Activated CD8-positive, alpha-beta memory T cell treated with anti-CD3 and anti-CD28 coated beads for 4 hours (primary cell): ENCODE measurements around the gene NR4A2.
"Not testable (repeated sequence)": the region's sequence is repeated elsewhere in the genome, so short reads cannot be mapped to it uniquely, and the experiment has no call there.

Experiments used
- DNase-seq, 2 donors: peaks; one replicate each; pipeline ENCODE4 v3.0.0-alpha.2; 2020; ENCODE audit warnings: low read depth in 2 of 2

Gene NR4A2

DNA sequence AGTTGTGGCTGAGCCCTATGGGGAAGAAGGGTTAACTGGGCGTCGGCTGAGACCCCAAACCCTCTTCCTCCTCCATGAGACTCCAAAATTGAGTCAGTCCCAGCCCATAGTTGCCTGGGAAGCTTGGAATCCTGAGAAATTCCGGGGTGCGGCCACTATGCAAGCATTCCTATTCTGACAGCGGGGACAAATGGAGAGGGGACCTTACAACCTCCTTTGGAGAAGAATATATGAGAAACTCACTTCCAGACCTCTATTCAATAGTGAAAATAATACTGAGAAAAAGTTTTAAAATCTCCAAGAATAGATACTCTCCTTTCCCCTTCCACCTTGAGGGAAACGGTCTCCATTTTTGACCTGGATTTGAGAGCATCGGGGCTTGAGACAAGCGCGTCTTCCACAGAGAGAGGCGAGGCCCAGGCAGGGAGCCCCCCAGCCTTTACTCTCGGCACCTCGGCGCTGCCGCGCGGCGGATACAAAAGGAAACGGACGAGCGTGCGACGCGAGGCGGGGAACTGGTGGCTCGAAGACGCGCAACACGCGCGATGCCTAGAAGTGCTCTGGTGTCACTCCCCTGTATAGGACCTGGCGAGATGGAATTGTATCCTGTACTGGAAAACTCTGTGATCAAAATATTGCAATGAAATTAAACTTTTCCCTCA lies 11.1 kb downstream of the NR4A2 start:
- no peak for DNase-seq

DNA sequence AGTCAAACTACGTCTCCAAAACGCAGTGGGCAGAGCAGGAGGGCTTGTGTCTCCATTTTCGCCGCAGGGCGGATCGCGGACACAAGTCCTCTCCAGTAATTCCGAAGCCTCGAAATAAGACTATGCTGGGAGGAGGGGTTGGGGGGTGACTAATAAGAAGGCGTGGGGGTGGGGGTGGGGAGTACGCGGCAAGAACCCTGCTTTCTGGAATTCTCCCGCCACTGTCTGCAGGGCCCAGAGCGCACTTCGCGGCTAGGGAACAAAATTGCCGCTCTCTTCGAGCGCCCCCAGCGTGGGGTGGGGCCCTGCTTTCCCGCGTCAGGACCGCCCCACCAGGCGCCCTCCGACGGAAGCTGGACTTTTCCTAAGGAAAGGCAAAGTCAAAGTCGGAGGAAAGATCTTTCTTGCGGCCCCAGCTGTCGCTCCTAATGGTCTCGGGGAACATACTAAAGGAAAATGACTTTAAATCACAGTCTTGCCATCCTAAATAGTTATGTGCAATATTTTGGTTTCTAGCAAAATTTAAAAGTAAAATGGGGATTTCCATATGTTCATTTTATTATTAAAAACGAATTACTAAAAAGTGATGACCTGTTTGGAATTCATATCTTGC lies 11.9 kb downstream of the NR4A2 start:
- DNase-seq, result no peak

DNA sequence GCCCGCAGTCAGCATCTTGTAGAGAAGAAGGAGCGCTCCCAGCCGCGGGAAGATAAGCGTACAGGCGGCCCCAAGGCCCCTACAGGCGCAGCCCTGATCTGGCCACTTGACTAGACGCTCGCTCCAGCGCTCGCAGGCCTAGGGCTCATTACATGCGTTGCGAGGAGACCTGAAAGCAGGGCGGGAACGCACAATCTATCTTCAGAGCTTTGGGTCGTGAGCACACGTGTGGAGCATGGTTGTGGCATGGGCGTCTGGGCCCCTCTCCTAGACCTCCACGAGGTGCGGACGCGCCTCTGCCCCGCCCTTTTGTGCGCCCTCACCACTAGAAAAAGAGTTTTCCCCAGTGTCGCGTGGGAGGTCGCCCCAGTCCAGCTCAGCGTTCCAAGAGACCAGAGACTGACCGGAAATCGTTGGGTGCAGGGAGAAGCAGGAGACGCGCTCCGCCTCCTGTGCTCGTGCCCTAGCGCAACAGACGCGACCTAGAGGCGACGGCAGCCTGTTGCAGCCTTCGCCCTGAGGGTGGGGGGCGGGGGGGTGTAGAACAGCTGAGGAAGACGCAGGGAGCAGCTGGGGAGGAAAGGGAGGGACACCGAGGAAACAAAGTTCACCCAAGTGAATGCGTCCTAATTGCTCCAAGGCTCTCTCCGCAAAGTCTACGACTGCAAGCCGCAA lies 12.6 kb downstream of the NR4A2 start:
- no peak for DNase-seq

DNA sequence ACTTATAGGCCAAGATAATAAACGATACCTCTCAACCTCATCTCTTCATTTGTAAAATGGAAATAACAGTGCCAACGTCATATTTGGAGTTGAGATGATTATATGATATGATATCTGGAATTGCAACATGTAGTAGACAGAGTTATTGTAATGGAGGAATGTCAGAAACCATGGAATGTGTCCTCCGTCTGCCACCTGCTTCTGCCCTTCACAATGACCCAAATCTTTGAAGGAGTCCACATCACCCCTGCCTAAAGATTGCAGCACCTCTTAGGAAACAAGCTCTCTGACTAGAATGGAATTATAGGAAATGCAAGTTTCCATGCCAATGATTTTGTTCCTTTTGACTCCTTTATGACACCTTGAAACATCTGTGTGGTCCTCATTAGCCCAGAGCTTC lies 14.9 kb downstream of the NR4A2 start:
- no peak for DNase-seq

DNA sequence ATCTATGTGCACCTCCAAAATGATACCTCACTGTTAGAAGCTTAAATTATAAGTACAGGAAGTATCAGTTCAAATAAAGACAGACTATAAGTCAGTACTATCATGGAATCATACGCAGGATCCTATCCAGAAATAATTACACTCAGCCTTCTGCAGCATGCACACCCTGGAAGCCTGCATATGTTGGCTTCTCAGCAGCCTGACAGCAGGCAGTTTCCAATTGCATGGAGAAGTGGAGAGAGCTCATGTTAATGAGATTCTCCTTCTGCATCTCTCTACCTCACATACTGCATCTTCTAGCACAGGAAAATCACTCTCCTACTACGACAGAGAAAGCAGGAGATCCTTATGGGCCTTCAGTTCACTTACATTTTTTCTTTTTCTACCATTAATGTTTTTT lies 20.5 kb downstream of the NR4A2 start:
- no peak for DNase-seq

DNA sequence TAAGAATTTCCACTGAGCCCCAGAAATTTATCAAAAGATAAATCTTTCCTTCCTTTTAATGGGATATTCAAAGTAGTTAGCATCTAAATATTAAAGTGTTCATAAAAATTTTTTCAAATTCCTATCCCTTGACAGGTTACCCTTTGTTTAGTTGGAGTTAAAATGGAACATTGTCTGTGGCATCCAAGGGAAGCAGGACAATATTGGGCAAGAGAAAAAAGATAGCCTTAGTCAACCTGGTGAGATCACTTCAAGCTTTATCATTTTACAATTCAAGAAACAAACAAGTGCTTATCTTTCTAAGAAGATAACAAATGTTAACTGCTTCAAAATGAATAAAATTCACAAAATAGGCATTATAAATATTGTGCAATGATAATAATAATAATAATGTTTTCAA lies 21.7 kb downstream of the NR4A2 start:
- DNase-seq, result no peak

DNA sequence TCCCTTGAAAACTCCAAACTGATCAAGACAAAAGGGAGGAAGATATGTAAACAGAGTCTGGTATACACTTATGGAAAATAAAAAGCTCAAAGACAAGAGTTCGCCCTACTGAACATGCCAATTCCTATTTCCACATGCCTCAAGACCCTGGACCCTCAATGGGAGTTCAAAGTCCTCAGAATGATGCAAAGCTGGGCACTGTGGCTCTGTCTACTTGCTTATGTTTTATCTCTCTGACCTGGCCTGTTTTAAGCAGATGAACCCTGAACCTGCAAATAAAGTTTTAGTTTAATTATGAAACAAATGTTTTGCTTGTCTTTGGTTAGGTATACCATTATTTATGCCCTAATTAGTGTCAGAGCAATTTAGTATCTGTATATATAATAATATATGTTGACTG lies 22.6 kb downstream of the NR4A2 start:
- no peak for DNase-seq

DNA sequence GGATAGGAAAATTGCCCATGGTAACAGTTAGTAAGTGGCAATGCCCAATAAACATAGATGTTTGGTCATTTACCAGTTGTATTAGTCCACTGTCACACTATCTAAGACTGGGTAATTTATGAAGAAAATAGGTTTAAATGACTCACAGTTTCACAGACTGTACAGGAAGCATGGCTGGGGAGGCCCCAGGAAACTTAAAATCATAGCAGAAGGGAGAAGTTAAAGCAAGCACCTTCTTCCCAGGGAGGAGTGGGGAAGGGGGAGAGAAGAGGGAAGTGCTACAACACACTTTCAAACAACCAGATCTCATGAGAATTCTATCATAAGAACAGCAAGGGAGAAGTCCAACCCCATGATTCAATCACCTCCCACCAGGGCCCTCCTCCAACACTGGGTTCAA lies 23.4 kb downstream of the NR4A2 start:
- DNase-seq, result no peak

DNA sequence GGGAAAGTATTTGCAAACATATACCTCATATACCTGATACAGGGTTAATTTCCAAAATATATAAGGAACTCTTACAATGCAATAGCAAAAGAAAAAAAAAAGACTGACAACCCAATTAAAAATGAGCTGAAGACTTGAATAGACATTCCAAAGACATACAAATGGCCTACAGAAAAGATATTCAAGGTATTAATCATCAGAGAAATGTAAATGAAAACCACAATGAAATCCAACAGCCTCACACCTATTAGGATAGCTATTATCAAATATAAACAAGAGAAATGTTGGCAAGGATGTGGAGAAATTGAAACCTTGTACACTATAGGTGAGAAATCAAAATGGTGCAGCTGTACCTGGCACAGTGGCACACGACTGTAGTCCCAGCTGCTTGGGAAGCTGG lies 25.7 kb downstream of the NR4A2 start:
- no peak for DNase-seq

DNA sequence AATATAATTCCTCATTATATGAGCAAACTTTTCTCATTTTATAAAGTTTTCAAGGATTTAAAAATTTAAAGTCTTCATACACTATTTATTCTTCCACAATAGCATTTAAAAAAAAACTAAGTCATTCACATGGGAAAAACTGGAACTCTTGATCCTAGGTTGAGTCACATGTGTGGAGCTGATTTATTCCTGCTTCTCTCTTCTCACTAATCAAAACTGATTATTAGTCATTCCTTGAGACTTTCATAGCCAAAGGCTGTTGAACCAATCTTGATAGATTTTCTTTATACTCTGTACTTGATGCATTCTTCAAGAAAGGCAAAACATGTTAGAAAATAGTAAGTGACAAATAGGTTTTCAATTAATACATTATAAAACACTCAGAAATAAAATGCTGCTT lies 27.4 kb downstream of the NR4A2 start:
- DNase-seq, result no peak

DNA sequence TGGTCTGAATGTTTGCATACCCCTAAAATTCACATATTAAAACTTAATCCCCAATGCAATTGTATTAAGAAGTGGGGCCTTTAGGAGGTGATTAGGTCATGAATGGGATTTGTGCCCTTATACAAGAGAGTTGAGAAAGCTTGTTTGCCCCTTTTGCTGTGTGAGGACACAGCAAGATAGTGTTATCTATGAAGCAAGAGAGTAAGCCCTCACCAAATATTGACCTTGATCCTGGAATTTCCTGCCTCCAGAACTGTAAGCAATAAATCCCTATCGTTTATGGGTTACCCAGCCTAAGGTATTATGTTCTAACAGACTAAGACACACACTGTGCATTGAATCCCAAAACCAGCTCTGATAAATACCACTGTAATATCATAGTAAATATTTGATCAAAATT lies 32.2 kb downstream of the NR4A2 start:
- DNase-seq, result no peak

DNA sequence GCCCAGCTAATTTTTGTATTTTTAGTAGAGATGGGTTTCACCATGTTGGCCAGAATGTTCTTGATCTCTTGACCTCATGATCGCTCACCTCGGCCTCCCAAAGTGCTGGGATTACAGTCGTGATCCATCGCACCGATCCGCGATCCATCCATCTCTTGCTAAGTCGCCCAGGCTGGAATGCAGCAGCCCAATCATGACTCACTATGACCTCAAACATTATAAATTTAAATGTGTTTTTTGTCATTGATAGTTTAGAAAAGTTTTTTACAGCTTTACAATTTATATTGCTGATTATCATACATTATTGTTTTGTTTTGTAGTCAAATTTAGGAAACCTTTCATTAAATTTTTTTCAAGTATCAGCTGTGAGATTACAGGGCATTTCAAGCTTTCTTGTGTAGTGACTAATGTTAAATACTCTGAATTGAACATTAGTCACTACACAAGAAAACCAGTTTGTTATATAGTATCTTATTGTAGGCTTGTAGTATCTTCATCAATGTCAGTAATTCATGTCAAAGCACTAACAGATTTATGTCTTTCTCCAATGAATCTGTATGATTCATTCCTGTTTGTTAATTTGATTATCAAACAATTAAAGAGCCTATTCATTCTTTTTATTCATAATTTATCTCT lies 37.5 kb downstream of the NR4A2 start:
- no peak for DNase-seq

DNA sequence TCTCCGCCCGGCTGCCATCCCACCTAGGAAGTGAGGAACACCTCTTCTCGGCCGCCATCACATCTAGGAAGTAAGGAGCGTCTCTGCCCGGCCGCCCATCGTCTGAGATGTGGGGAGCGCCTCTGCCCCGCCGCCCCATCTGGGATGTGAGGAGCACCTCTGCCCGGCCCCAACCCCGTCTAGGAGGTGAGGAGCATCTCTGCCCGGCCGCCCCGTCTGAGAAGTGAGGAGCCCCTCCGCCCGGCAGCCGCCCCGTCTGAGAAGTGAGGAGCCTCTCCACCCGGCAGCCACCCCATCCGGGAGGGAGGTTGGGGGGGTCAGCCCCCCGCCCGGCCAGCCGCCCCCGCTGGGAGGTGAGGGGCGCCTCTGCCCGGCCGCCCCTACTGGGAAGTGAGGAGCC lies 39.1 kb downstream of the NR4A2 start:
- not testable (repeated sequence) for DNase-seq

DNA sequence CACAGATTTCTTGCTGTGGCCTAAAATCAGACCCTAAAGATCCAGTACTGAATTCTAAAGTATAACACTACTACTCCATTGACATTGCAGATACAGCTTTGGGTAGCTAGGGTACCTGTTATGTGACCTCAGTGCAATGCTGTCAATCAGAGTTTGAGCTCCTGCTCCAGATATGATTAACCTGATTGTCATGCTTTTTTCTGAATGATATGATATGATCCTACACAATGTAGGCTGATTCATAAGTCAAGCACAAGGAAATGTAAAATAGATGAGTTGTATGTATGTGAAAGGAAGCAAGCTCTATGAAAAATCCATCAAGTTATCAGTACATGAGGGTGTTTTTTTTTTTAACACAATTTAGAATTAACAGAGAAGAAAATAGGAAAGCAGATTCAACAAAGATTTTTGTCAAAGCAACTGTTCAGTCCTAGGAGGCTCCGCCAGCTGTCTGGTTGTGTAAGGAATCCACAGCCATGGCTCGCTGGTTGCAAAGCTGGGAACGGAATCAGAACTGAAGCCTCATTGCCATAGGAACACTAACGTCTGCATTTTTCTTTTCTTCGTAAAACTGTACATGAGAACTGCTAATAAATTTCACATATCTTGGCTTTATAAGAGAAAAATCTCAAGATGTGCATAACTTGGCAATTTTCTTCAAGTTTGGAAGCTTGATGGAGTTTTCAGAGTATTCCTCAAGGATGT lies 52.9 kb downstream of the NR4A2 start:
- no peak for DNase-seq
